ENCODE measurements around the gene NCK2. TPM values are rescaled to one million over a fixed set of nuclear protein-coding genes. Genes with fewer than 3 reads are reported as not detected.

NCK2 gene
- total and polyA plus RNA-seq, 4 donors = 19.3 to 54.4 (median 33.9) TPM

GRCh38 chr2:105917688-105918087, 173.0 kb downstream of the NCK2 start:
- peaks cover 0 to 14% (median 6%) of the 10 kb centered on the region in 4 donors for H3K9me3 ChIP-seq (ENCODE audit: control insufficient read depth in 4 of 4, insufficient read depth in 3 of 4, low read length in 3 of 4)
- ATAC-seq (ENCODE audit: insufficient read depth, low FRiP score) (no peak), DNase-seq (peak in 1 of 3 donors; percentile 4)
- H3K4me1 ChIP-seq (ENCODE audit: control insufficient read depth in 5 of 5, insufficient read depth in 5 of 5, low read length in 5 of 5) = peaks cover 0 to 3% (median 0%) of the 10 kb centered on the region in 5 donors
- TF ChIP-seq, protein P1, sequence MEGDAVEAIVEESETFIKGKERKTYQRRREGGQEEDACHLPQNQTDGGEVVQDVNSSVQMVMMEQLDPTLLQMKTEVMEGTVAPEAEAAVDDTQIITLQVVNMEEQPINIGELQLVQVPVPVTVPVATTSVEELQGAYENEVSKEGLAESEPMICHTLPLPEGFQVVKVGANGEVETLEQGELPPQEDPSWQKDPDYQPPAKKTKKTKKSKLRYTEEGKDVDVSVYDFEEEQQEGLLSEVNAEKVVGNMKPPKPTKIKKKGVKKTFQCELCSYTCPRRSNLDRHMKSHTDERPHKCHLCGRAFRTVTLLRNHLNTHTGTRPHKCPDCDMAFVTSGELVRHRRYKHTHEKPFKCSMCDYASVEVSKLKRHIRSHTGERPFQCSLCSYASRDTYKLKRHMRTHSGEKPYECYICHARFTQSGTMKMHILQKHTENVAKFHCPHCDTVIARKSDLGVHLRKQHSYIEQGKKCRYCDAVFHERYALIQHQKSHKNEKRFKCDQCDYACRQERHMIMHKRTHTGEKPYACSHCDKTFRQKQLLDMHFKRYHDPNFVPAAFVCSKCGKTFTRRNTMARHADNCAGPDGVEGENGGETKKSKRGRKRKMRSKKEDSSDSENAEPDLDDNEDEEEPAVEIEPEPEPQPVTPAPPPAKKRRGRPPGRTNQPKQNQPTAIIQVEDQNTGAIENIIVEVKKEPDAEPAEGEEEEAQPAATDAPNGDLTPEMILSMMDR (IDR thresholded peaks at IDR 0.05; ENCODE audit: control extremely low read depth, extremely low read depth) = no peak
- no peaks in the 10 kb centered on the region for H3K27me3 ChIP-seq (ENCODE audit: control insufficient read depth in 3 of 3, insufficient read depth in 3 of 3, low read length in 2 of 3)
- no peaks in the 10 kb centered on the region for H3K36me3 ChIP-seq (ENCODE audit: control insufficient read depth in 4 of 4, insufficient read depth in 4 of 4, low read length in 4 of 4)
- no peak overlapping the region for H3K4me3 ChIP-seq
- H3K27ac ChIP-seq (ENCODE audit: low read depth in 1 of 2, low read length in 1 of 2) = no peak overlapping the region
- no peak overlapping the region for H3K9ac ChIP-seq (ENCODE audit: insufficient read depth in 1 of 2, low read length in 2 of 2)
- 68 to 82% methylated on average over 4 of the region's 4 CpGs for WGBS, 2 donors

GRCh38 chr2:105919191-105919811, 174.6 kb downstream of the NCK2 start:
- ATAC-seq (ENCODE audit: insufficient read depth, low FRiP score) (no peak), DNase-seq (peak in 1 of 3 donors; percentile 12)
- Histone ChIP-seq H3K9ac (ENCODE audit: insufficient read depth in 1 of 2, low read length in 2 of 2) (no peak overlapping the region), H3K9me3 (ENCODE audit: control insufficient read depth in 4 of 4, insufficient read depth in 3 of 4, low read length in 3 of 4) (peaks cover 0 to 11% (median 4%) of the 10 kb centered on the region in 4 donors), H3K36me3 (ENCODE audit: control insufficient read depth in 4 of 4, insufficient read depth in 4 of 4, low read length in 4 of 4) (no peaks in the 10 kb centered on the region), H3K27ac (ENCODE audit: low read depth in 1 of 2, low read length in 1 of 2) (no peak overlapping the region), H3K27me3 (ENCODE audit: control insufficient read depth in 3 of 3, insufficient read depth in 3 of 3, low read length in 2 of 3) (no peaks in the 10 kb centered on the region), H3K4me3 (no peak overlapping the region), H3K4me1 (ENCODE audit: control insufficient read depth in 5 of 5, insufficient read depth in 5 of 5, low read length in 5 of 5) (peaks cover 0 to 3% (median 0%) of the 10 kb centered on the region in 5 donors)
- WGBS, 2 donors = 89 to 91% methylated on average over 3 of the region's 3 CpGs
- TF ChIP-seq, protein P1 (IDR thresholded peaks at IDR 0.05; ENCODE audit: control extremely low read depth, extremely low read depth) = no peak

GRCh38 chr2:105919826-105920225, 175.1 kb downstream of the NCK2 start:
- Histone ChIP-seq H3K27me3 (ENCODE audit: control insufficient read depth in 3 of 3, insufficient read depth in 3 of 3, low read length in 2 of 3) (no peaks in the 10 kb centered on the region), H3K4me1 (ENCODE audit: control insufficient read depth in 5 of 5, insufficient read depth in 5 of 5, low read length in 5 of 5) (peaks cover 0 to 3% (median 0%) of the 10 kb centered on the region in 5 donors), H3K9me3 (ENCODE audit: control insufficient read depth in 4 of 4, insufficient read depth in 3 of 4, low read length in 3 of 4) (peaks cover 0 to 10% (median 4%) of the 10 kb centered on the region in 4 donors), H3K36me3 (ENCODE audit: control insufficient read depth in 4 of 4, insufficient read depth in 4 of 4, low read length in 4 of 4) (no peaks in the 10 kb centered on the region), H3K27ac (ENCODE audit: low read depth in 1 of 2, low read length in 1 of 2) (no peak overlapping the region), H3K9ac (ENCODE audit: insufficient read depth in 1 of 2, low read length in 2 of 2) (no peak overlapping the region), H3K4me3 (no peak overlapping the region)
- no peak for ATAC-seq (ENCODE audit: insufficient read depth, low FRiP score)
- DNase-seq = no peak
- TF ChIP-seq, protein P1 (IDR thresholded peaks at IDR 0.05; ENCODE audit: control extremely low read depth, extremely low read depth) = no peak

GRCh38 chr2:105924271-105924670, 179.6 kb downstream of the NCK2 start:
- peak in 1 of 3 donors; percentile 9 for DNase-seq

More at GRCh38 chr2:105924271-105924670, 179.6 kb downstream of the NCK2 start:
- Histone ChIP-seq H3K36me3 (ENCODE audit: control insufficient read depth in 4 of 4, insufficient read depth in 4 of 4, low read length in 4 of 4) (no peaks in the 10 kb centered on the region), H3K4me3 (no peak overlapping the region), H3K27ac (ENCODE audit: low read depth in 1 of 2, low read length in 1 of 2) (no peak overlapping the region), H3K27me3 (ENCODE audit: control insufficient read depth in 3 of 3, insufficient read depth in 3 of 3, low read length in 2 of 3) (no peaks in the 10 kb centered on the region), H3K9ac (ENCODE audit: insufficient read depth in 1 of 2, low read length in 2 of 2) (no peak overlapping the region), H3K9me3 (ENCODE audit: control insufficient read depth in 4 of 4, insufficient read depth in 3 of 4, low read length in 3 of 4) (no peaks in the 10 kb centered on the region), H3K4me1 (ENCODE audit: control insufficient read depth in 5 of 5, insufficient read depth in 5 of 5, low read length in 5 of 5) (peaks cover 0 to 15% (median 0%) of the 10 kb centered on the region in 5 donors)
- no peak for ATAC-seq (ENCODE audit: insufficient read depth, low FRiP score)
- 91% methylated on average over 6 of the region's 6 CpGs for WGBS, 2 donors
- TF ChIP-seq, protein P1 (IDR thresholded peaks at IDR 0.05; ENCODE audit: control extremely low read depth, extremely low read depth) = no peak
